ENCODE measurements around the gene NEDD4L.

Gene NEDD4L

GRCh38 chr18:58322464-58322863 lies 278.4 kb downstream of the NEDD4L start:
- no peaks in the 10 kb centered on the region for H3K9me3 ChIP-seq (ENCODE audit: control insufficient read depth, insufficient read depth, low read depth, low read length)
- no peak overlapping the region for H3K9ac ChIP-seq (ENCODE audit: low read length)
- H3K27me3 ChIP-seq (ENCODE audit: control insufficient read depth, insufficient read depth, low read length), result no peaks in the 10 kb centered on the region; the same call in 1 of the 2 replicates
- H3K36me3 ChIP-seq (ENCODE audit: control insufficient read depth, insufficient read depth, low read length), result peaks cover 11% of the 10 kb centered on the region
- H3K4me3 ChIP-seq (ENCODE audit: low read depth, low read length), result no peak overlapping the region
- no peak overlapping the region for H3K27ac ChIP-seq (ENCODE audit: low read depth, low read length)
- H3K4me1 ChIP-seq (ENCODE audit: control insufficient read depth, insufficient read depth, low read length), result peaks cover 3% of the 10 kb centered on the region; the same call in 1 of the 2 replicates

- peaks cover 19% of the 10 kb centered on the region for H3K36me3 ChIP-seq (ENCODE audit: control insufficient read depth, insufficient read depth, low read length)
These were observed 280.1 kb downstream of the NEDD4L start for GRCh38 chr18:58323866-58324762.

GRCh38 chr18:58324824-58325480 lies 280.9 kb downstream of the NEDD4L start:
- no peaks in the 10 kb centered on the region for H3K9me3 ChIP-seq (ENCODE audit: control insufficient read depth, insufficient read depth, low read depth, low read length)
- no peak overlapping the region for H3K9ac ChIP-seq (ENCODE audit: low read length)
- H3K36me3 ChIP-seq (ENCODE audit: control insufficient read depth, insufficient read depth, low read length), result peaks cover 22% of the 10 kb centered on the region
- H3K27ac ChIP-seq (ENCODE audit: low read depth, low read length), result no peak overlapping the region
- no peaks in the 10 kb centered on the region for H3K27me3 ChIP-seq (ENCODE audit: control insufficient read depth, insufficient read depth, low read length)
- no peak overlapping the region for H3K4me3 ChIP-seq (ENCODE audit: low read depth, low read length)
- H3K4me1 ChIP-seq (ENCODE audit: control insufficient read depth, insufficient read depth, low read length), result no peaks in the 10 kb centered on the region; the same call in 1 of the 2 replicates

More at GRCh38 chr18:58323866-58324762, 280.1 kb downstream of the NEDD4L start:
- no peaks in the 10 kb centered on the region; the same call in 1 of the 2 replicates for H3K27me3 ChIP-seq (ENCODE audit: control insufficient read depth, insufficient read depth, low read length)
- no peaks in the 10 kb centered on the region for H3K9me3 ChIP-seq (ENCODE audit: control insufficient read depth, insufficient read depth, low read depth, low read length)
- H3K4me3 ChIP-seq (ENCODE audit: low read depth, low read length), result no peak overlapping the region
- H3K27ac ChIP-seq (ENCODE audit: low read depth, low read length), result no peak overlapping the region
- no peaks in the 10 kb centered on the region; the same call in 1 of the 2 replicates for H3K4me1 ChIP-seq (ENCODE audit: control insufficient read depth, insufficient read depth, low read length)
- H3K9ac ChIP-seq (ENCODE audit: low read length), result no peak overlapping the region

- H3K4me3 ChIP-seq (ENCODE audit: low read depth, low read length), result no peak overlapping the region
- peaks cover 28% of the 10 kb centered on the region for H3K36me3 ChIP-seq (ENCODE audit: control insufficient read depth, insufficient read depth, low read length)
- H3K27me3 ChIP-seq (ENCODE audit: control insufficient read depth, insufficient read depth, low read length), result no peaks in the 10 kb centered on the region
- no peak overlapping the region for H3K9ac ChIP-seq (ENCODE audit: low read length)
- no peak overlapping the region for H3K27ac ChIP-seq (ENCODE audit: low read depth, low read length)
- H3K4me1 ChIP-seq (ENCODE audit: control insufficient read depth, insufficient read depth, low read length), result no peaks in the 10 kb centered on the region; the same call in 1 of the 2 replicates
- H3K9me3 ChIP-seq (ENCODE audit: control insufficient read depth, insufficient read depth, low read depth, low read length), result no peaks in the 10 kb centered on the region
These were observed 281.5 kb downstream of the NEDD4L start for GRCh38 chr18:58325494-58325893.

- Histone ChIP-seq H3K36me3 (ENCODE audit: control insufficient read depth, insufficient read depth, low read length) (peaks cover 35% of the 10 kb centered on the region), H3K9ac (ENCODE audit: low read length) (no peak overlapping the region), H3K4me3 (ENCODE audit: low read depth, low read length) (no peak overlapping the region), H3K9me3 (ENCODE audit: control insufficient read depth, insufficient read depth, low read depth, low read length) (no peaks in the 10 kb centered on the region), H3K27ac (ENCODE audit: low read depth, low read length) (no peak overlapping the region), H3K4me1 (ENCODE audit: control insufficient read depth, insufficient read depth, low read length) (peaks cover 27% of the 10 kb centered on the region), H3K27me3 (ENCODE audit: control insufficient read depth, insufficient read depth, low read length) (no peaks in the 10 kb centered on the region)
These were observed 290.0 kb downstream of the NEDD4L start for GRCh38 chr18:58334061-58334460.

- peaks cover 28% of the 10 kb centered on the region for H3K36me3 ChIP-seq (ENCODE audit: control insufficient read depth, insufficient read depth, low read length)
- no peaks in the 10 kb centered on the region for H3K9me3 ChIP-seq (ENCODE audit: control insufficient read depth, insufficient read depth, low read depth, low read length)
- no peaks in the 10 kb centered on the region for H3K27me3 ChIP-seq (ENCODE audit: control insufficient read depth, insufficient read depth, low read length)
- no peak overlapping the region for H3K27ac ChIP-seq (ENCODE audit: low read depth, low read length)
- H3K9ac ChIP-seq (ENCODE audit: low read length), result no peak overlapping the region
- H3K4me1 ChIP-seq (ENCODE audit: control insufficient read depth, insufficient read depth, low read length), result peaks cover 38% of the 10 kb centered on the region
- H3K4me3 ChIP-seq (ENCODE audit: low read depth, low read length), result no peak overlapping the region
These were observed 291.2 kb downstream of the NEDD4L start for GRCh38 chr18:58335223-58335622.

- H3K9me3 ChIP-seq (ENCODE audit: control insufficient read depth, insufficient read depth, low read depth, low read length), result no peaks in the 10 kb centered on the region
- peaks cover 25% of the 10 kb centered on the region for H3K36me3 ChIP-seq (ENCODE audit: control insufficient read depth, insufficient read depth, low read length)
- no peak overlapping the region for H3K27ac ChIP-seq (ENCODE audit: low read depth, low read length)
- no peak overlapping the region for H3K4me3 ChIP-seq (ENCODE audit: low read depth, low read length)
- H3K9ac ChIP-seq (ENCODE audit: low read length), result no peak overlapping the region
- H3K4me1 ChIP-seq (ENCODE audit: control insufficient read depth, insufficient read depth, low read length), result peaks cover 41% of the 10 kb centered on the region
- no peaks in the 10 kb centered on the region for H3K27me3 ChIP-seq (ENCODE audit: control insufficient read depth, insufficient read depth, low read length)
These were observed 291.8 kb downstream of the NEDD4L start for GRCh38 chr18:58335821-58336220.

GRCh38 chr18:58336605-58337004 lies 292.6 kb downstream of the NEDD4L start:
- Histone ChIP-seq H3K27ac (ENCODE audit: low read depth, low read length) (no peak overlapping the region), H3K4me3 (ENCODE audit: low read depth, low read length) (no peak overlapping the region), H3K36me3 (ENCODE audit: control insufficient read depth, insufficient read depth, low read length) (peaks cover 17% of the 10 kb centered on the region), H3K9ac (ENCODE audit: low read length) (no peak overlapping the region), H3K4me1 (ENCODE audit: control insufficient read depth, insufficient read depth, low read length) (peaks cover 45% of the 10 kb centered on the region), H3K27me3 (ENCODE audit: control insufficient read depth, insufficient read depth, low read length) (no peaks in the 10 kb centered on the region), H3K9me3 (ENCODE audit: control insufficient read depth, insufficient read depth, low read depth, low read length) (no peaks in the 10 kb centered on the region)

- no peaks in the 10 kb centered on the region for H3K9me3 ChIP-seq (ENCODE audit: control insufficient read depth, insufficient read depth, low read depth, low read length)
- H3K27ac ChIP-seq (ENCODE audit: low read depth, low read length), result no peak overlapping the region
- H3K36me3 ChIP-seq (ENCODE audit: control insufficient read depth, insufficient read depth, low read length), result peaks cover 22% of the 10 kb centered on the region; the same call in 1 of the 2 replicates
- no peak overlapping the region for H3K4me3 ChIP-seq (ENCODE audit: low read depth, low read length)
- H3K4me1 ChIP-seq (ENCODE audit: control insufficient read depth, insufficient read depth, low read length), result peaks cover 52% of the 10 kb centered on the region
- no peaks in the 10 kb centered on the region for H3K27me3 ChIP-seq (ENCODE audit: control insufficient read depth, insufficient read depth, low read length)
- H3K9ac ChIP-seq (ENCODE audit: low read length), result no peak overlapping the region
These were observed 293.3 kb downstream of the NEDD4L start for GRCh38 chr18:58337285-58337684.

GRCh38 chr18:58337686-58338085 lies 293.7 kb downstream of the NEDD4L start:
- H3K4me1 ChIP-seq (ENCODE audit: control insufficient read depth, insufficient read depth, low read length), result peaks cover 54% of the 10 kb centered on the region
- H3K27me3 ChIP-seq (ENCODE audit: control insufficient read depth, insufficient read depth, low read length), result no peaks in the 10 kb centered on the region
- H3K36me3 ChIP-seq (ENCODE audit: control insufficient read depth, insufficient read depth, low read length), result peaks cover 22% of the 10 kb centered on the region; the same call in 1 of the 2 replicates
- H3K9ac ChIP-seq (ENCODE audit: low read length), result no peak overlapping the region
- H3K4me3 ChIP-seq (ENCODE audit: low read depth, low read length), result no peak overlapping the region
- H3K27ac ChIP-seq (ENCODE audit: low read depth, low read length), result no peak overlapping the region
- no peaks in the 10 kb centered on the region for H3K9me3 ChIP-seq (ENCODE audit: control insufficient read depth, insufficient read depth, low read depth, low read length)

- H3K27me3 ChIP-seq (ENCODE audit: control insufficient read depth, insufficient read depth, low read length), result no peaks in the 10 kb centered on the region
- no peak overlapping the region for H3K4me3 ChIP-seq (ENCODE audit: low read depth, low read length)
- H3K27ac ChIP-seq (ENCODE audit: low read depth, low read length), result no peak overlapping the region
- peaks cover 56% of the 10 kb centered on the region for H3K4me1 ChIP-seq (ENCODE audit: control insufficient read depth, insufficient read depth, low read length)
- no peak overlapping the region for H3K9ac ChIP-seq (ENCODE audit: low read length)
- H3K9me3 ChIP-seq (ENCODE audit: control insufficient read depth, insufficient read depth, low read depth, low read length), result no peaks in the 10 kb centered on the region
- H3K36me3 ChIP-seq (ENCODE audit: control insufficient read depth, insufficient read depth, low read length), result peaks cover 20% of the 10 kb centered on the region; the same call in 1 of the 2 replicates
These were observed 294.1 kb downstream of the NEDD4L start for GRCh38 chr18:58338141-58338540.

Measured in HUES6 (cell line).